Epithelial cell of alveolus of lung (primary cell): ENCODE results near the gene RHOA. TPM values are rescaled to one million over a fixed set of nuclear protein-coding genes. Genes with fewer than 3 reads are reported as not detected.

Experiments
- total RNA-seq: library from RNA; depleted of rRNA; stranded (reverse); fragments of >200 nt; gene quantifications from 2 replicates; pipeline ENCODE4 v1.2.1, GENCODE V29; 2015

The RHOA gene
- total RNA-seq, result 493 and 605 TPM in 2 replicates

GRCh38 chr3:49411968-49412631 lies at the start of gene RHOA, which contains the start of gene TCTA:
TSS of gene RHOA (minus strand) at chr3:49411976. CDS start at chr3:49375589, 36,387 bp downstream.
TSS of gene TCTA (plus strand) at chr3:49412423. CDS start at chr3:49412427, 4 bp downstream.

GRCh38 chr3:49422379-49423248 lies 10.8 kb upstream of the RHOA start, which contains the start of gene AMT:
TSS of gene AMT (minus strand) at chr3:49422473. CDS start at chr3:49422450, 23 bp downstream.

GRCh38 chr3:49358217-49358883 lies 53.4 kb downstream of the RHOA start, which contains the start of gene GPX1:
TSS of gene GPX1 (minus strand) at chr3:49358353. CDS start at chr3:49358278, 75 bp downstream.

GRCh38 chr3:49339941-49340800 lies 71.6 kb downstream of the RHOA start, which contains the start of gene USP4:
TSS of gene USP4 (minus strand) at chr3:49340053. CDS start at chr3:49340024, 29 bp downstream.

Other genes with a start within 250 kb of the RHOA start
- 43.6 and 47.1 TPM in 2 replicates for gene CCDC71, start 245.6 kb downstream of the RHOA start, total RNA-seq
- gene KLHDC8B, start 240.4 kb downstream of the RHOA start, total RNA-seq, result 15.4 and 42.7 TPM in 2 replicates
- gene C3orf62, start 134.7 kb downstream of the RHOA start, total RNA-seq, result 1.5 and 1.7 TPM in 2 replicates
- 15.2 and 17.6 TPM in 2 replicates for gene USP4, start 71.9 kb downstream of the RHOA start, total RNA-seq
- 337 and 610 TPM in 2 replicates for gene GPX1, start 53.6 kb downstream of the RHOA start, total RNA-seq
- 30.3 and 34.0 TPM in 2 replicates for gene TCTA, start 447 bp upstream of the RHOA start, total RNA-seq
- gene AMT, start 10.5 kb upstream of the RHOA start, total RNA-seq, result 2.5 and 3.0 TPM in 2 replicates
- 3.9 and 9.4 TPM in 2 replicates for gene NICN1, start 17.3 kb upstream of the RHOA start, total RNA-seq
- gene DAG1, start 58.3 kb upstream of the RHOA start, total RNA-seq, result 33.1 and 60.9 TPM in 2 replicates
- 0.08 and 0.13 TPM in 2 replicates for gene BSN, start 142.5 kb upstream of the RHOA start, total RNA-seq